ENCODE measurements around the gene KLHL4. TPM values are rescaled to one million over a fixed set of nuclear protein-coding genes. Genes with fewer than 3 reads are reported as not detected.

The KLHL4 gene
- total RNA-seq, 1 donor from 2014 or later: 0.17 TPM

DNA sequence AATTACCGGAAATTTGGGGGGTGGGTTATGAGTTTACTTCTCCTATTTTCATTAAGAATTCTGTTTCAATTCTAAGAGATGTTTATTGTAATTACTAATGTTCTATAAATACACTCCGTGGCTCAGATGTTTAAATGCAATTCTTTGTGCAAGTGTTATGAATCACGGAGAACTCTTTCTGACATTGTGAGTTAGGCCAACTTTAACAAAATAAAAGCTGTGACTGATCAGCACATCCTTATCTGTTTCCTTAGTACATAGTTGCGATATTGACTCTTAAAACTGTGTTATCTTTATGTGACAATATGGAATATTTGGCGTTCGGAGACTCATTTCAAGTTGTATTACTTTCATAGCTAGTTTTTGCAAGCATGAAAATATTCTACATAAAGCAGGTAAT is 902 bp downstream of the KLHL4 start:
- no peaks in the 10 kb centered on the region for H3K36me3 Mint-ChIP-seq
- no peak overlapping the region for H3K27ac ChIP-seq
- TF ChIP-seq EZH2phosphoT487 (IDR thresholded peaks at IDR 0.05) (no peak), EZH2 (IDR thresholded peaks at IDR 0.05) (no peak)
- TF ChIP-seq, protein P1, sequence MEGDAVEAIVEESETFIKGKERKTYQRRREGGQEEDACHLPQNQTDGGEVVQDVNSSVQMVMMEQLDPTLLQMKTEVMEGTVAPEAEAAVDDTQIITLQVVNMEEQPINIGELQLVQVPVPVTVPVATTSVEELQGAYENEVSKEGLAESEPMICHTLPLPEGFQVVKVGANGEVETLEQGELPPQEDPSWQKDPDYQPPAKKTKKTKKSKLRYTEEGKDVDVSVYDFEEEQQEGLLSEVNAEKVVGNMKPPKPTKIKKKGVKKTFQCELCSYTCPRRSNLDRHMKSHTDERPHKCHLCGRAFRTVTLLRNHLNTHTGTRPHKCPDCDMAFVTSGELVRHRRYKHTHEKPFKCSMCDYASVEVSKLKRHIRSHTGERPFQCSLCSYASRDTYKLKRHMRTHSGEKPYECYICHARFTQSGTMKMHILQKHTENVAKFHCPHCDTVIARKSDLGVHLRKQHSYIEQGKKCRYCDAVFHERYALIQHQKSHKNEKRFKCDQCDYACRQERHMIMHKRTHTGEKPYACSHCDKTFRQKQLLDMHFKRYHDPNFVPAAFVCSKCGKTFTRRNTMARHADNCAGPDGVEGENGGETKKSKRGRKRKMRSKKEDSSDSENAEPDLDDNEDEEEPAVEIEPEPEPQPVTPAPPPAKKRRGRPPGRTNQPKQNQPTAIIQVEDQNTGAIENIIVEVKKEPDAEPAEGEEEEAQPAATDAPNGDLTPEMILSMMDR (IDR thresholded peaks at IDR 0.05): no peak

DNA sequence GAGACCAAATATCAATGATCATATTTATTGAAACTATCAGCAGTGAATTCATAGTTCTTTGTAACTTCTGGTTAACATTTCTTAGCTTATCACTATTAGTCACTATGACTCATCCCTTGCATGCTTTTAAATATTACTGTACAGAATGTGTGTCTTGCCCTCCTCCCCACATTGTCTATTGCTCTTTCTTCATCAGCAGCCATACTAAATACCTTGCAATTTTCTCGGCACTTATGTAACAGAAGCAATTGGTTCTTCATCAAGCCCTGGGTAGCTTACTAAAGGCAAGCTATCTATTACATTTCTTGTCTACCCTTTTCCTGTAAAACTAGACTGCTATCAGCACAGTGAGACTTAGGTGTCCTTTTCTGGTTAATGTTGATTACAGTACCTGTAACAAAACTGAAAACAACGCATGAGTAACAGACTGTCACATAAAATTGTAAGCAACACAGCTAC is 8.2 kb downstream of the KLHL4 start:
- Mint-ChIP-seq H3K27me3 (ENCODE audit: insufficient read depth, low read depth) (no peaks in the 10 kb centered on the region), H3K4me1 (no peaks in the 10 kb centered on the region), H3K27ac (no peak overlapping the region), H3K4me3 (no peak overlapping the region), H3K9me3 (peaks cover 7% of the 10 kb centered on the region), H3K36me3 (no peaks in the 10 kb centered on the region)
- no peak for TF ChIP-seq EZH2 (IDR thresholded peaks at IDR 0.05)
- TF ChIP-seq, protein P1 (IDR thresholded peaks at IDR 0.05): no peak
- TF ChIP-seq EZH2phosphoT487 (IDR thresholded peaks at IDR 0.05): no peak
- H3K9me3 ChIP-seq (ENCODE audit: low read depth): no peaks in the 10 kb centered on the region
- no peak overlapping the region for H3K27ac ChIP-seq
- no peak overlapping the region for H3K4me3 ChIP-seq
- H3F3A ChIP-seq (ENCODE audit: low read depth): no peaks in the 10 kb centered on the region
- H3K79me2 ChIP-seq (ENCODE audit: low read depth): no peaks in the 10 kb centered on the region
- no peaks in the 10 kb centered on the region for H4K20me1 ChIP-seq (ENCODE audit: low read depth)
- no peaks in the 10 kb centered on the region for H3K4me1 ChIP-seq
- no peaks in the 10 kb centered on the region for H3K36me3 ChIP-seq
- no peak overlapping the region for H2AFZ ChIP-seq (replicated peaks)
- H3K9ac ChIP-seq: no peak overlapping the region
- no peak overlapping the region for H3K4me2 ChIP-seq
- DNase-seq (ENCODE audit: low spot score): no peak
- H3K27me3 ChIP-seq: peaks cover 11% of the 10 kb centered on the region

More for the DNA sequence above, 902 bp downstream of the KLHL4 start:
- H3K27me3 Mint-ChIP-seq (ENCODE audit: insufficient read depth, low read depth): peaks cover 10% of the 10 kb centered on the region
- Histone ChIP-seq H3K27me3 (peaks cover 63% of the 10 kb centered on the region), H3K4me2 (peak overlapping the region; percentile 68), H2AFZ (replicated peaks) (no peak overlapping the region), H3F3A (ENCODE audit: low read depth) (peaks cover 19% of the 10 kb centered on the region), H3K9ac (no peak overlapping the region), H4K20me1 (ENCODE audit: low read depth) (peaks cover 5% of the 10 kb centered on the region), H3K4me3 (peak overlapping the region; percentile 33), H3K79me2 (ENCODE audit: low read depth) (no peaks in the 10 kb centered on the region), H3K4me1 (peaks cover 17% of the 10 kb centered on the region), H3K9me3 (ENCODE audit: low read depth) (no peaks in the 10 kb centered on the region), H3K36me3 (no peaks in the 10 kb centered on the region)
- H3K4me1 Mint-ChIP-seq: peaks cover 33% of the 10 kb centered on the region
- H3K27ac Mint-ChIP-seq: peak overlapping the region; percentile 97
- H3K9me3 Mint-ChIP-seq: no peaks in the 10 kb centered on the region
- no peak for DNase-seq (ENCODE audit: low spot score)
- H3K4me3 Mint-ChIP-seq: peak overlapping the region; percentile 96

DNA sequence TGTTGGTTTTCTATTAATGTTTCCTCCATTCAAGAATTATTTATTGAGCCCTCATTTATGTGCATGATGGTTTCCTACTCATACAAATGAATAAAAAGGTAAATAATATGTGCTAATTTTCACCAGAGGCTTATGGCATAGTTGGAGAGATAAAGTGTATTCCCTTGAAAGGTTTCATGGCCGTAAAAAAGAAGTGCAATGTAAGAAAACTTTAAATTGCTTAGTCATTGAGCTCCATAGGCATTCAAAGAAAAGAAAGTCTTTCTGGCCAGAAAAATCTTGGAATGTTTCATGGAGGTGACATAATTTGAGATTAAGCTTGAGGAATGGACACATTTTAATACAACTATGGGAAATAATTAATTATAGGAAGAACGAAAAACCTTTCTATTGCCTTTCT is 8.7 kb downstream of the KLHL4 start:
- Mint-ChIP-seq H3K4me3 (no peak overlapping the region), H3K27ac (no peak overlapping the region), H3K36me3 (no peaks in the 10 kb centered on the region), H3K27me3 (ENCODE audit: insufficient read depth, low read depth) (no peaks in the 10 kb centered on the region), H3K4me1 (no peaks in the 10 kb centered on the region), H3K9me3 (peaks cover 7% of the 10 kb centered on the region)
- Histone ChIP-seq H3F3A (ENCODE audit: low read depth) (no peaks in the 10 kb centered on the region), H3K4me1 (no peaks in the 10 kb centered on the region), H3K9ac (no peak overlapping the region), H3K79me2 (ENCODE audit: low read depth) (no peaks in the 10 kb centered on the region), H3K9me3 (ENCODE audit: low read depth) (no peaks in the 10 kb centered on the region), H3K4me3 (no peak overlapping the region), H3K4me2 (no peak overlapping the region), H3K27ac (no peak overlapping the region), H2AFZ (replicated peaks) (no peak overlapping the region), H3K36me3 (no peaks in the 10 kb centered on the region), H3K27me3 (peaks cover 6% of the 10 kb centered on the region), H4K20me1 (ENCODE audit: low read depth) (no peaks in the 10 kb centered on the region)
- TF ChIP-seq EZH2phosphoT487 (IDR thresholded peaks at IDR 0.05): no peak
- no peak for TF ChIP-seq EZH2 (IDR thresholded peaks at IDR 0.05)
- TF ChIP-seq, protein P1 (IDR thresholded peaks at IDR 0.05): no peak
- DNase-seq (ENCODE audit: low spot score): no peak
